Raji (cell line): ENCODE measurements around the gene HNMT.

Source experiments
- POLR2A ChIP-seq: IDR thresholded peaks from 2 replicates; pipeline ENCODE4 v1.6.1; 2011; ENCODE audit warnings: low read depth, low read length, control low read depth; ENCODE audit not compliant: insufficient read depth

HNMT gene

DNA sequence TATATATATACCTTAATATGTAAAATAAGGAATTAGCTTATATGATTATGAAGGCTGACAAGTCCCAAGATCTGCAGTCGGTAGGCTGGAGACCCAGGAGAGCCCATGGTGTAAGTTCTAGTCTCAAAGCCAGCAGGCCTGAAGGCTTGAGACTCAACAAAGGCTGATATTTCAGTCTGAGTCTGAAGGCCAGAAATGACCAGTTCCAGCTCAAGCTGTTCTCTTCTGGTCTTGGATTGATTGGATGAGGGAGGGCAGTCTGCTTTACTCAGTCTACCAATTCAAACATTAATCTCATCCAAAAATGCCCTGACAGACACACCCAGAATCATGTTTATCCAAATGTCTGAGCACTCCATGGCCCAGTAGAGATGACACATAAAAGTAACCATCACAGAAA, 22.0 kb downstream of the HNMT start:
- no peak for TF ChIP-seq POLR2A

DNA sequence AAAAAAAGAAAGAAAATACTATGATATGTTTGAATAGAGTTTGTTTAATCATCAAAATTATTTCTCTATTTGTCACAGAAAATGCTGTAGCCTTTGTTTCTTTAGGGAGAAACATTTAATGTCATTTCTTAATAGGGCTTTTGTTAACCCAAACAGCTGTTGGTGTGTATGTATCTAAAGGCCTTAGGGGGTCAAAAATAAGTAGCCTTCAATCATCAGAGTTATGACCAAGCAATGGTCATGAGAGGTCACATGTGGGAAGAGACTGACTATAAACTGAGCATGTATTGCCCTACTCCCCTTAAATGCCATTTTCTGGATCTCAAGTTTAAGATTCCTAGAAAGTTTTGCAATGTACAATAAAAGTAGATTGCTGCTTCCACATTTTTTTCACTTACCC, 22.7 kb downstream of the HNMT start:
- no peak for TF ChIP-seq POLR2A

DNA sequence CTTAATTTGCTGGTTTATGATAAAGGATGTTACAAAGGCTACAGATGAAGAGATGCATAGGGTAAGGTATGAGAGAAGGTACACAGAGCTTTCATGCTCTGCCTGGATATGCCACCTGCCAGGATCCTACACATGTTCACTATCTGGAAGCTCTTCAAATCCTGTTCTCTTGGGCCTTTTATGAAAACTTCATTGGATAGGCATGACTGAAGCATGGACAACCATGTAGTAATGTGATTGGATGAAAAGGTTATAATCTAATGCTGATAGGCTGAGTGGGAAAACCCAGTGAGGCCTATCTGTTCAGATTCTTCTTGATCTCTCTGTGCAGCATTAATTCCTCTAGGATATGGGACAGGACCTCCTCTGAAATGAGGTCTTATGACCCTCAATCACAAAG, 26.8 kb downstream of the HNMT start:
- no peak for TF ChIP-seq POLR2A

DNA sequence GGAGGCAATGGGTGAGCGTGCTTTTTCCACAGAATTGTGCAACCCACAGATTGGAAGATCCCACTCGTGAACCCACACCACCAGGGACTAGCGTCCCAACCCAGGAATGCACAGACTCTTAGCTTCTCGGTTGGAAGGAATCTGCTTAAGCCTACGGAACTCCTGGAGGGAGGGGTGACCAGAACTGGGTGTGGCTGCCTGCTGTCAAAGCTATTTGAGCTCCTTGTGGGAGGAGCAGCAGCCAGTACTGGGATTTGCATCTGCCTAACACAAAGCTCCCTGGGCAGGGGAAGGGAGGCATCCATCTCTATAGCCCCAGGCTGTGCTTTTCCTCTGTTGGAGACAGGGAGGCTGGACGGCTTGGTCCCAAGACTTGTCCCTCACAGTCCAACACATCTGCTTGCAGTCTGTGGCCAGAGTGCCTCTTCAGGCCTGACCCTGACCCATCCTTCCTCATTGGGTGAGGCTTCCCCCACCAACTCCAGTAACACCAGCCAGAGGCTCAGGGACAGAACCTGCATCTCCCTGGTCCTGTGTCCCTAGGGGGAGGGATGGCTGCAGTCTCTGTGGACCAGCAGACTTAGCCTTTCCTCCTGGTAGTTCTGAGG, 27.9 kb downstream of the HNMT start:
- TF ChIP-seq POLR2A = no peak

DNA sequence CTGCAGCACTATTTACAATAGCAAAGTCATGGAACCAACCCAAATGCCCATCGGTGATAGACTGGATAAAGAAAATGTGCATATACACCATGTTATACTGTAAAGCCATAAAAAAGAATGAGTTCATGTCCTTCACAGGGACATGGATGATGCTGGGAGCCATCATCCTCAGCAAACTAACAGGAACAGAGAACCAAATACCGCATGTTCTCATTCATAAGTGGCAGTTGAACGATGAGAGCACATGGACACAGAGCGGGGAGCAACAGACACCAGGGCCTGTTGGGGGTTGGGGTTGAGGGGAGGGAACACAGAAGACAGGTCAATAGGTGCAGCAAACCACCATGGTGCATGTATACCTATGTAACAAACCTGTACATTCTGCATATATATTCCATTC, 33.5 kb downstream of the HNMT start:
- no peak for TF ChIP-seq POLR2A

DNA sequence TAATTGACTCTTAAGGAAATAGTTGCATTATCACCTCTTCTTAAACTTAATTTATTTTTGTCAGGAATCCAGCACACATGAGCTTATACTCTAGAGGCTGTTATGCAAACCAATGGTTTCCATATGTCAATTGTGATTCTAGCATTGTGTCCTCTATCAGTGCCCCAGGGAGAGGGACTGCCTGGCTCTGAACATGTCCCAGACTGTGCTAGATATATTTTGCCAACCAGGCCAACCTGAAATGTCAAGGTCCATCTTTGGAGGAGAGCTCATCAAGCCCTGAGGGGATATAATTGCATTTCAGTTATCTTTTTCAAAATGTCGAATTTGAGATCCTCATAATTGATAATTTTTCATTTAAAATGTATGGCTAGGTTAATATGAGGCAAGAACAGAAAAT, 34.2 kb downstream of the HNMT start:
- TF ChIP-seq POLR2A = no peak

DNA sequence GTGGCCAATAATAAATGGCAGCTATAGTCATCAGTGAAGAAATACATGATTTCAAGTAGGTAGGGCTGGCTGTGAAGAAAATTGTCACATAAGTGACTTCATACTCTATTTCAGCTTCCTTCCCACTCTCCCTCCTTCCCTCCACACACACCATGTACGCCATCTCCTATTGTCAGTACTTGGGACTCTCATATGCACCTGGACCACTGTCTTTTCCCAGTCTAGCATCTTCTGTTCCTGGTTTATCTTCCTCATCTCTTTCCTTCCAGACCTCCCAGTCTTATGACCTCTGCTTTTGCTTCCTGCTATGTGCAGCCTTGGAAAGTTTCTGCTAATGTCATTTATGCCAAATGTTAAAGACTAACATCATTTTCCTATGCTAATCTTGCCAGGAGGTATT, 35.0 kb downstream of the HNMT start:
- no peak for TF ChIP-seq POLR2A

DNA sequence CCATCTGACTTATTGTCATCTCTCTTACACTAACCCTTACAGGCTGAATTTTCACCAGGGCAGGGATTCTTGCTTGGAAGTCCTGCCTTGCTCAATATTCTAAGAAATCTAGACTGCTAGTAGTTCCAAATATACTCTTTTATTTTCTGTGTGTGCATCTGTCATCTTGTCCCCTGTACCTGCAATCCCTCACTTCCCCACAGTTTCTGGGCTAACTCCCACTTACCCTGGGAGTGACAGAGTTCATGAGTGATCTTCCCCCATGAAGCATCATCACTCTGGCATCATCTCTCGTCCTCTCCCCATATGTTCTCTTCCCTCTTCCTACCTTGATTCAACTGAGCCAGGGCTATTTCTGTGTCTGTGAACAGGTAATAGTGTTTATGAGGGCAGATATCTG, 35.7 kb downstream of the HNMT start:
- no peak for TF ChIP-seq POLR2A

DNA sequence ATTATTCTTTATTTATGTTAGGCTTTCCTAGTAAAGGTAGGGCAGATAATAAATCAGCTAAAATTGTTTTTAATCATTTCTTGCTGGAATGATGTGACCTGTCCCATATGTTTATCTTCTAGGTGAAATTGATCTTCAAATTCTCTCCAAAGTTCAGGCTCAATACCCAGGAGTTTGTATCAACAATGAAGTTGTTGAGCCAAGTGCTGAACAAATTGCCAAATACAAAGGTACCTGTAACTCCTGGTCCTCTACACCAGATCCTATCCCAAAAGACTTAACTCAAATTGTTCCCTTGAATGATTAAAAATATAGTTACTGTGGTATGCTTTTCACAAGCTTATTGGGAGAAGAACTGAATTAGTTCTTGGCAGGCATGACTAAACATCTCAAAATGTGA, 36.5 kb downstream of the HNMT start:
- no peak for TF ChIP-seq POLR2A

DNA sequence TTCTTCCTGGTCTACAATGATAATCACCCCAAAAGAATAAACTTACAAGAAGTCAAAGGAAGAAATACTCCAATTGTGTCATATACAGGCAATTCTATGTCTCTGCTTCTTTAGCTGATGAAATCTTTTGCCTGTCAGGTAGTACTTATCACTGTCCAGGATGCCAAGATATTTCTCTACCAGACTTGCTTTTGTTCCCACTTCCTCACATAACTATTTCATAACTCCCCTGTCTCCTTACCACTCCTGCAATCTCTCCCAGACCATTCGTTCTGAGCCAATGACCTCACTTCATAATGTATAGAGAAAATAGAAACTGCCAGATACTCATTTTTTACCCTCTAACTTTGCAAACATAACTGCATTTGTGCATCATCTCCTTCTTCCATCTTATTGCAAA, 39.1 kb downstream of the HNMT start:
- no peak for TF ChIP-seq POLR2A

DNA sequence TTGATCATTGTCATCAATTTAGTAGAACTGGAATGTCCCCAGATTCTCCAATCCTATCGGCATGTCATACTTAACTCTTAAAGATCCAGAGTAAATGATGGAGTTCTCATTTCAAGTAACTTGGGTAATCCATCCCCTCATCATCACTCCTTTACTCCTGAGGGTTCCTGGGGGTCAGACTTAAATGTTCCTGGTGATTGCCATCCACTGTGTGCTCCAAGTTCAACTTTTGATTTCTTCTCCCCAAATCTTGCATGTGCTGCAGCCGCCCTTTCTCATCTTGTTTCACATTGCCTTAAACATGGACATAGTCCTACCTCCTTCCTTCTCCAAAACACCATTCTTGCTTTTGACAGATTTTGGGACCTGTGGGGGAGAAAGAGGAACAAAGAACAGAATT, 43.2 kb downstream of the HNMT start:
- no peak for TF ChIP-seq POLR2A

DNA sequence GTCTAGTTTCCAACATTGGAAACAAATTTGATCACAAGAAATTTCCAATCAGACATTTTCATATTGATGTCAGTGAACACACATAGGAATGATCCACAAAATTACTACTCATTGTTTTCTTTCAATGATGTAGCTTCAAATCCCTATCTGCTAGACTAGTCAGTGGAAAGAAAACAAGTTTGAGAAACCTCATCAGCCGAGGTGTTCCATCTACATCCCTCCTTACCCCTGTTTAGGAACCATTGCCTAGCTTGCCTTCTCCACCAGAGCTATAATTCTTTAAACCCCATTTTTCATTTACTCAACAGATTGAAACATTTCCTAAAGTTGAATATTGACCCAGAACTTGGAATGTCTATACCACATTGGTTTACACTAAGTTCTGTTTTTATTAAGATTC, 45.3 kb downstream of the HNMT start:
- TF ChIP-seq POLR2A = no peak

DNA sequence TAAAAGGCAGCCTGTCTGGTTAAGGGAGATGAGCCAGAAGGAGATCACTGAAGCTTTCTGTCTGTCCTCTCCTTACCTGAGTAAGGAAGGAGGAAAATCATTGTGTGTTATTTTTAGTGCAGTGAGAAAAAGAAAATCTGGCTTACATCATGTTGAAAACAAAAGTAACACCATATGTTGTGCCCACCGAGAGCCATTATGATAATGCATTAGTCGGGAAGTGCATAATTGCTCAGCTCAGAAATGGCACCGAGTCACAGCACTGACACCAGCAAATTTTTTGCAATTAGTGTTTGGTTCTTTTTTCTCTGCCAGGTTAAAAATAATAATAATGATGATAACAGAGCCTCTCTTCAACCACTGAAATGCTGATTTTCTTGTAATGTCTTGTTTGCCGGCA, 46.6 kb downstream of the HNMT start:
- no peak for TF ChIP-seq POLR2A

DNA sequence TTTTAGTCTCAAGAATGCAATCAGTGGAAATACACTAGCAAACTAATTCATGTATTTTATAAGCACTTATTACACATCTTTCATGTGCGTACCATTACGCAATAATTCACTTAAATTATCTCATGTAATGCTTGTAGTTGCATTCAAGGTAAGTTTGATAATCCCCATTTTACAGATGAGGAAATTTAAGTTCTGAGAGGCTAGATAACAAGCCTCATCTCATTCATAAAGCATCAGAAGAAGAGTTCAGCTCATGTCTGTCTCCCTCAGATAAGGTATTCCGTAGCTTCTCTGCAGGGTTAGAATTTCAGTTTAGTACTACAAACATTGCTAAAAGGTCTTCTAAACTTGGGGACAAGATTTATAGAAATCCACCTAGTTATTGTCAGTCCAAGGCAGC, 47.8 kb downstream of the HNMT start:
- no peak for TF ChIP-seq POLR2A

DNA sequence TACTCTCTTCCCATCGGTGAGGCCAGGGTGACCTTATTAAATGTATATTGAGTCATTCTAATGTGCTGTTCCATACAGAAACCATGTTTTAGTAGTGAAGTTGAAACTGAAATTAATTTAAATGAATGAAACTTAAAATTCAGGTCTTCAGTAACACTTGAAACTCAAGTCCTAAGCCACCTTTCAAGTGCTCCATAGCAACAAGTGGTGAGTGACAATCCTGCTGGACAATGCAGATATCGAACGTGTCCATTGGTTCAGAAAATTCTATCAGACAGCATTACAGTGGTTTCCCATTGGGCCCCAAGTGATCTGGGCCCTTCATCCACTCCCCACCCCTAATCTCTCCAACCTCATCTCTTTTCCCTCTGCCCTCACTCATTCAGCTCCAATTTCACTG, 48.7 kb downstream of the HNMT start:
- no peak for TF ChIP-seq POLR2A

DNA sequence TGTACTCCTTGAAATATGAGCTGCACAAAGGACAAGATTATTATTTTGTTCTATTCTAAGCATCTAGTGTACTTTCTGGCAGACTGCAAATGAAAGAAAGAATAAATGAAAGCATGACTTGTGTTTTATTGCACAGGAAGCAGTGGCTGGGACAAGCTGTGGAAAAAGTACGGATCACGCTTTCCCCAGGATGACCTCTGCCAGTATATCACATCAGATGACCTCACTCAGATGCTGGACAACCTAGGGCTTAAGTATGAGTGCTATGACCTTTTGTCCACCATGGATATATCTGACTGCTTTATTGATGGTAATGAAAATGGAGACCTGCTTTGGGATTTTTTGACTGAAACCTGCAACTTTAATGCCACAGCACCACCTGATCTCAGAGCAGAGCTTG, 49.4 kb downstream of the HNMT start:
- no peak for TF ChIP-seq POLR2A

DNA sequence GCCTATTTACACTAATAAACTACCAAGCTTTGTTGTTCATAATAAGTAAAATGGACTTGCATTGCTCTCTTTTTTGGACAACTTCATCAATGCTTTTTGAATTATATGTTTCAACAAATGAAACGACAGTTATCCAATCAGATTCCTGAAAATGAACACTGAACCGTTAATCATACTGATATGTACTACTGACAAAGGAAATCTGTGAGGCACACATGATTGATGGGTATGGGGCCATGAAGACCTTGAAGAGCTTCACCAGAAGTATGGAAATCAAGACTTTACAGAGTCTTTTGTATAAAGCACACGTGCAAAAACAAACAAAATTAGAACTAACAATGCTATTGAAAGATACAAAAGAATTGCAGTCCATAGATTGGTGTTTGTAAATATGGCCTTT, 51.2 kb downstream of the HNMT start:
- TF ChIP-seq POLR2A = no peak
